ENCODE measurements around the gene VASH2. TPM values are rescaled to one million over a fixed set of nuclear protein-coding genes. Genes with fewer than 3 reads are reported as not detected.
"Not testable (repeated sequence)": the region's sequence is repeated elsewhere in the genome, so short reads cannot be mapped to it uniquely, and the experiment has no call there.

VASH2 gene
- total RNA-seq, 1 experiment from 2014 or later, result 2.9 TPM

DNA sequence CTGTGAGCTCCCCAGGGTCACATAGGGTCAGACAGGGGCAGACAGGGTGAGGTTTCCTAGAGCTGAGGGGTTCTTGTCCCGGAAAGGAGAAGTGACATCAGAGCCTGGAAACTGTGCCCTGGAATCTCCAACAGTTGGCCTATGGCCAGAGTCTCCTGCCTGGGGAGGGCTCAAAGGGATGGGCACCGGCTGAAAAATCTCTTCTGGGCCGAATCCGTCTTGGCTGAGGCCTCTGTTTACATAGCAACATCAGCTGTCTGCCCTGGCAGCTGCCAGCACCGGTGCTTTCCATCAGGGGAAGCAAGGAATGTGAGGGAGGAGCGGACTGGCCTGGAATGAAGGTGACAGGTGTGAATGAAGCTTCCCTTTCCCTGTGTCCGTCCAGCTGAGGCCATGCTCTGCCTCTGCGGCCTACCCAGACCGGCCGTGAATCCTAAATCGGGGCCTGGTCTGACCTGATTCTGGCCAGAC, 30.7 kb downstream of the VASH2 start:
- DNase-seq (ENCODE audit: low spot score), result peak; percentile 79

DNA sequence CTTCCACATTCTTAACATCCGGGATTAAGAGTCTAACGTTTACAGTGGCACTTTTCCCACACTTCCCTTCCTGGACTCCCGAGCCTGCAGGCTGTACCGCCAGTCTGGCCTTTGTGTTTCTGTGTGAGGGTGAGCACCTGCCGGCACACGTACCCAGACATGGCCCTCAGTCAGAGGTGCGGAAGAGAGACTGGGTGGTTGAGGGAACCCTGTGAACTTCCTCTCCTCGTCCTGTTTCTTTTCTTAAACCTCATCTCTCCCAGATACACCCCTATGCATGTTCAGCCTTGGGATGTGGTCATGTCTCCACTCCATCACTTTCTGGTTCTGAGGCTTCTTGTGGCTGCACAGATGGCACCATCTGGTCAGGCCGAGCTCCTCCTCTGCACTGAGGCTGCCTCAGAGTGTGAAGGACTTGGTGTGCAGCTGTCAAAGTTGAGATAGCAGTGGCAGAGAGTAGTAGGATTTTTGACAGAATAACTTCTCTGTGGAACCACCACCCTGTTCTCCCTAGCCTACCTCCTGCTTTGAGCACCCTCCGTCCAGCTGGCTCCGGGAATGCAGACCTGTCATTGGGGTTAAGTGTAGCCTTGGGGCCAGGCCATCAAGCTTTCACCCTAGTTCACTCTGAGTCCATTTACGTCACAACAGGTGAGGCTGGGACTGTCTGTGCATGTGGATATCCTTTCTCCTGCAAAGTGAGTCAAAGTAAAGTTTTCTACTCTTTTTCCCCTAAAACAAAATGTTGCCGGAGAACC, 31.4 kb downstream of the VASH2 start:
- no peak for DNase-seq (ENCODE audit: low spot score)

DNA sequence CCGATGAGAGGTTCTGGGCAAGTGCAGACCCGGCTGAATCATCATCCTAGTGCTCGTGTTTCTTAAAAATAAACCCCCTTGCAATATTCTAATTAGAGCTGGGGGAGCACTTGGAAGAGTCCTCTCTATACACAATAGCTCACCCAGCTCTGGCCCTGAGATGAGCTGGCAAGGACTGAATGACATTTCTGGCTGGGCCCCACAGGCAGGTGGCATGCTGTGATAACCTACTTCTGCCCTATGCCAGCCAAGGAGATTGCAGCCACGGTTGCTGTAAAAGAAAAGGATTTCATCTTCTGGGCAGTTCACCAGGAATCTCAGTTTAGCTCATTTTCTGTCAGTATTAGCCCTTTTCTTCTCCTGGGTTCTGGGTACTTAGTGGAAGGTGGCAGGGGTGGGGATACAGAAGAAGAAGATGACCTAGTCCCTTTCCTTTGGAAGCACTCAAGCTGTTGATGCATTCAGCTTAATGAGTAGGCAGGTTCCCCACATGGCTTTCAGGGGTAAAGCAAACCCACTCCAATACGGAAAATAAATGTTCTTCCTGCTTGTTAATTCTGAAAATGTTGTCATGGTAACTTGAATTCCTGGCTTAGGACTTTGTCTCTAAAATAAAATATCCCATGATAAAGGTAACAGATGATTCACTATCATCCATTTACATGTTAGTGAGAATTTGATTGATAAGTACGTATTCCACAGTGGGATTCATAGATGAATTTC, 32.2 kb downstream of the VASH2 start:
- no peak for DNase-seq (ENCODE audit: low spot score)

DNA sequence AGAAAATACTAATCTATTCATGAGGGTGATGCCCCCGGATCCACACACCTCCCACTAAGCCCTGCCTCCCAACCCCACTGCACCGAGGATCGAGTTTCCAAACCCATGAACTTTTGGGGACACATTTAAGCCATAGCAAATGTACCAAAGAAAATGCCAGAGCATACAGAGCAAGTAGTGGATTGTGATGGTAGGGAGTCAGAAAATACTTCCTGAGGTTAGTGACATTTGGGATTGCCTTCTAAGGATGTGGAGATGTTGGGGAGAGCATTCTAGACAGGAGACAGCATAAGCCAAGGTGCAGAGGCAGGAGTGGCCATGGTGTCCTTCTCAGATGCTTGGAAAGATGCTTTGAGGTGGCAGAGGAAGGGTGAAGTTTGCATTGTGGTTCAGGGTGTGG, 33.1 kb downstream of the VASH2 start:
- no peak for DNase-seq (ENCODE audit: low spot score)

DNA sequence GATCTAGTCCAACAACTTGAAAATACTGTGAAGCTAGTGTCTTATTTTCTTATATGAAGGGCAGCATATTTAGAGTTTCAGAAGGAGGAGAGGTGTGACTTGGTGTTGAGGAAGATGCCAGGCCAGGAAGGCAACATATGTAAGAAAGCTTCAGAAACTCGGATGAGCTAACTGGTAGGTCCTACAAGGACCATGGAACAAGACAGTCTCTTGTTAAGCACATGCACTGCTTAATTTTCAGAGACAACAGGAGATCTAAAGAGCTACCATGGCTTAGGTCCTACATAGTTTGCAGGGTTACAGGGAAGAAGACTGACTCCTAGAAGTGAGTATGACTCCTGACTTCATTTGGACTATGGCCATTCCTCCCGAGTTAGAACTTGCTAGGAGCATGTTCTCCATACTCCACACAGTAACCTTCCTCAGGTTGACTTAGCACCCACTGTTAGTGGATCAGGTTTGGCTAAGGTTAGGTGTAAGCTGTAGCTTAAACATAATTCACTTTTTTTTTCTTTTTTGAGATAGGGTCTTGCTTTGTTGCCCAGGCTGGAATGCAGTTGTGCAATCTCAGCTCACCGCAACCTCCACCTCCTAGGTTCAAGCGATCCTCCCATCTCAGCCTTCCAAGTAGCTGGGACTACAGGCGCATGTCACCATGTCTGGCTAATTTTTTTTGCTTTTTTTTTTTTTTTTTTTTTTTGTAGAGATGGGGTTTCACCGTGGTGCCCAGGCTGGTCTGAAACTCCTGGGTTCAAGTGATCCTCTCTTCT, 34.4 kb downstream of the VASH2 start:
- DNase-seq (ENCODE audit: low spot score), result no peak

DNA sequence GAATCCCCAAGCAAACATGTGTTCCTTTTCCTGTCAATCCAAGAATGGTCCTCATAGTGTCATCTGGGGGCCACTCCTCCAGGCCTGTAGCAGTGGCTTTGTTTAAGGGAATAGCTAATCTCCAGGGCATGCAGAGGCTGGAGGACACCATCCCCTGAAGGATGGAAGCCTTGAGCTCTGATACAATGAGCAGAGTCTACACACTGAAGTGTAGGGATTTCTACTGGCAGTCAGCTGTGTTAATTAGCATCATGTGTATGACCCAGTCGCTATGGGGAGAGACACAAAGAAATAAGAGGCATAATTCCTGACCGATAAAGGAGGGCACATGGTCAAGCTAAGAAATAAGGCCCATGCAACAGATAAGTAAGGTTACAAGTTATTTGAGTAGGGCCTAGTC, 36.2 kb downstream of the VASH2 start:
- DNase-seq (ENCODE audit: low spot score), result no peak

DNA sequence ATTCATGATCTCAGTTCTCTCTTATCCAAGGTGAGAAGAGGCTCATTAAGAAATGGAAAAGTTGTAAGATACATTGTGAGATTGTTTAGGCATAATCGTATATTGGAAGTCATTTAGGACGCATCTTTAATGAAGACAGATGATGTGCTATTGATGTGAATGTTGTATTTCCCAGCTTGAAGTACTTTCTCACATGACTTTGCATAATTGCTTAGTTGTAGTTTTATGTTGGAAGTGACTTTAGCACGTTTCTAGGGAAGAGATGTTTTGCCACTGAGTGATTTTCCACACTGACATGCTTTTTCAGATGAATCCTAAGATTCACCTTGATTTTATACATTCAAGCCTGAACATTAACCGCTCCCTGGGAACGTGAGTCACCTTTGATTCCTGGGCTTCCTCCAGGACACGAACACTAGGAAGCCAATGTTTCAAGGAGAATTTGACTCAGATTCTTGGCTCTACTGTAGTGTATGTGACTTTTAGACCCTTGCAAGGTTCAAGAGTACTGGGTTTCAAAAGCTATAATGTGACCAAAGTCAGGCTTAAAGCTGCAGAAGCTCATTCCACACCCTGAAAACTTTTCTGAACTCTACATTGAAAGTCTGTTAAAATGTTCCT, 37.5 kb downstream of the VASH2 start:
- DNase-seq (ENCODE audit: low spot score), result no peak

DNA sequence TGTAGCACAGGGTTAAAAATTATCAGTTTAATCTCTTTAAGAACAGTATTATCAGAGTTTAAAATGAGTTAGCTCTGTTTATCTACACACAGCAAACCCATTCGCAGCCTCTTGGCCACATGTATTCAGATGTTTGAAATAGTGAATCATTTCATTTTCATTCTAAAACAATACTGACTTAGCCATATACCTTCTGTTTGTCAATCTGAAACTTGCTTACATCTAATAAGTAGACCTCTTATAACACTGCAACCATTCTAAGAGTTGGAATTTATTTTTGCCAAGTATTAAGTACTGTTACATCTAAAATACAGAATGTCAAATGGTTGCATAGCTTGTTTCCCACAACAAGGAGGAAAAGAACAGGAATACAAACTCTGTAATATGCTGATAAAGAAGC, 39.9 kb downstream of the VASH2 start:
- no peak for DNase-seq (ENCODE audit: low spot score)

DNA sequence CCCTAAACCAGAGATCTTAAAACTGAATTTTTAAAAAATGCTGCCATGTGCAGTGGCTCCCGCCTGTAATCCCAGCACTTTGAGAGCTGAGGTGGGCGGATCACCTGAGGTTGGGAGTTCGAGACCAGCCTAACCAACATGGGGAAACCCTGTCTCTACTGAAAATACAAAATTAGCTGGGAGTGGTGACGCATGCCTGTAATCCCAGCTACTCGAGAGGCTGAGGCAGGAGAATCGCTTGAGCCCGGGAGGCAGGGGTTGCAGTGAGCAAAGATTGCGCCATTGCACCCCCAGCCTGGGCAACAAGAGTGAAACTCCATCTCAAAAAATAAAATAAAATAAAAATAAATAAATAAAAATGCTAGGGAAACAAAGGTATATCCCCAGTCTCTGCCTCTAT, 43.6 kb downstream of the VASH2 start:
- not testable (repeated sequence) for DNase-seq (ENCODE audit: low spot score)

DNA sequence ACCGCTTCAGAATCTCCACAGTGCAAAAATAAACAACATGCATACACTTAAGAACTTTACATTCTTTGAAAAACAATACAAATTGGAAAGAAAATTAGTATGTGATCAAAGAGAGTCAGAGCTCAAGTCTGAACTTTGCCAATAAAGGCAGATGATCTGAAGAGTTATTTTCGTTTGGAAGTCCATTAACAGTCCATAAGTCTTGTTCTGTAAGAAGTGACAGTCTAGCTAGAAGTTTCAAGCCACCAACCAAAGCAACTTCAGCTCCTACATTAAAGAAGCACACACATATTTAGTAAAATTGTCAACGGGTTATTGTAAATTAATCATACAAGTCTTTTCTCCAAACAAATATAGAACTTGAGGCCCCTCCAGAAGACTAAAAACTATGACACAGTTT, 44.6 kb downstream of the VASH2 start:
- no peak for DNase-seq (ENCODE audit: low spot score)

DNA sequence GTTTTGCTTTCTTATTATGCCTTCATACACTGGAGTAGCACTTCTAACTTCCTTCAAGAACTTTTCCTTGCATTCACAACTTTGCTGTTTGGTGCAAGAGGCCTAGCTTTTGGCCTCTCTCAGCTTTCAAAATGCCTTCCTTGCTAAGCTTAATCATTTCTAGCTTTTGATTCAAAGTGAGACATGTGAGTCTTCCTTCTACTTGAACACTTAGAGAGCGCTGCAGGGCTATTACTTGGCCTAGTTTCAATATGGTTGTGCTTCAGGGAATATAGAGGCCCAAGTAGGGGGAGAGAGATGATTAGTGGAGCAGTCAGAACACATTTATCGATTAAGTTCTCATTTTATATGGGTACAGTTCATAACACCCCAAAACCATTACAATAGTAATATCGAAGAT, 52.9 kb downstream of the VASH2 start:
- DNase-seq (ENCODE audit: low spot score), result no peak

DNA sequence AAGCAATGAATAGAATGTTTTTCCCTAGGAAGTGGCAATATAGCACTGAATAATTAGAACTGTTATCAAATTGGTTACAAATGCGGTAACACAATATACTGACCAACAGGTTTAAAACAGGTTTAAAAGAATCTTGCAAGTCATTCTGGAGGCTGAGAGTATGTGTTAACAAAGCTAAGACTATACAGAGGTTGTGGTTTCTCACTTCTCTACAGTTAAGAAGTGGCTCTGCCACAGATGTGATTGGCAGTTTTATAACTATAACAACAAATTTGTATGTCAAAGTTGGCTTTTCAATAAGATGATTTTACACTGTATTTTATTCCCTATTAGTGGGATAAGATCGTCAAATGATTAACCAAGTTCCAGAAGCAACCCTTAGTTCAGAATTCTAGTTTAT, 58.2 kb downstream of the VASH2 start:
- no peak for DNase-seq (ENCODE audit: low spot score)

DNA sequence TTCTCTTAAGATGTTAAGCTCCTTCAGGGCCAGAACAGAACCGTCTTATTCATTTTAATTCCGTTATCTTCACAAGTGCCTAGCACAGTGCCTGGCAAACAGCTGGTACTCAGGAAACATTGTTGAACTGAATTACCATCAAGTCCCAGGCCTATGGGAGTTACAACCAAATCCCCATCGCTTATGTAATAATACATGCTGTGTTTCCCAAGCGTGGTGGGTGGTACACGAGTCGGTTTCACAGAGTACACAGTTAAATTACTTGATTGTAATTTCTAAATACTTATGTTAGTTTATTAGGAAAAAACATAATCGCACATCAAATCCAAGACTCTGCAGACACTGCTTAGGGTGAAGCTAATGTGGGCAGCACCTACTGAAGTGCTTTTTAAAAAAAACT, 64.3 kb downstream of the VASH2 start:
- DNase-seq (ENCODE audit: low spot score), result peak; percentile 35

DNA sequence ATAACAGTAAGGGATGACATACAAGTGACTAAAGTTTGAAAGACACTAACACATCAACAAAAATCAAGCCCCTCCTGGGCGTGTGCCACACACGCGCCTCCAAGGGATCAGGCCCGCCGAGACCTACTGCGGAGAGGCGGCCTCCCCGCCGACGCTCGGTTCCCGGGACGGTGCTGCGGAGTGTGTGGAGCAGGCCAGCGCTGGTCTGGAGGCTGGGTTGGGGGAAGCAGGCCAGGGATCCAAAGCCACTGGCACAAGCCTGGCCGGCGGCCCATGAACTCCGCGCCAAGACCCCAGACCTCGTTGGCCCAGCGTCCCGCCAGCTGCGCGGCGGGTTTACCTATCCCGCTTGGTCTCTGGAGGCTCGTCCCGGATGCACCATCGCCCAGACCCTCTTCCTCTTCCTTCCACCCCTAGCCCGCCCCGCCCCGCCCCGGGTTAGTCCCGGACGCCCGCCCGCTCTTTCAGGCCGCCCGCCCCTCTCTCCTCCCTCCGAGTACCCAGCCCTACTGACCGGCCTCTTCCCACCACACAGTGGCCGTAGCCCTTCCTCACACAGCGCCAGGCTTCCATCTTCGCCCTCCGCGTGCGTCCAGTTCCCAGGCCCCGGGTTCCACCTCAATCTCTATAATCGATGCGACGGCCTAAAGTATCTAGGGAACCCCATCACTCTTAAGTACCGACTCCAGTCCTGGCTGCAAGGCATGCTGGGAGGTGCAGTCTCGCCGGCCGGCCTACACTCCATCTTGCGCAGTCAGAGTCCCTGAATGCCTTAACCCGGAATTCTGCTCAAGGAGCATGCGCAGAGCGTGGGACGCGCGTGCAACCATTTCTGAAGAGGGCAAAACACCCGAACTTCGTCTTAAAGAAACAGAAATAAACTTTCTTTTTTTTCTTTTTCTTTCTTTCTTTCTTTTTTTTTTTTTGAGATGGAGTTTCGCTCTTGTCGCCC, 65.0 kb downstream of the VASH2 start, which contains the start of gene ANGEL2:
TSS of gene ANGEL2 (minus strand) at position 769 of the 952 bp plus-strand sequence. CDS start at position 573, 196 bp downstream.
- DNase-seq (ENCODE audit: low spot score), result peak; percentile 97

DNA sequence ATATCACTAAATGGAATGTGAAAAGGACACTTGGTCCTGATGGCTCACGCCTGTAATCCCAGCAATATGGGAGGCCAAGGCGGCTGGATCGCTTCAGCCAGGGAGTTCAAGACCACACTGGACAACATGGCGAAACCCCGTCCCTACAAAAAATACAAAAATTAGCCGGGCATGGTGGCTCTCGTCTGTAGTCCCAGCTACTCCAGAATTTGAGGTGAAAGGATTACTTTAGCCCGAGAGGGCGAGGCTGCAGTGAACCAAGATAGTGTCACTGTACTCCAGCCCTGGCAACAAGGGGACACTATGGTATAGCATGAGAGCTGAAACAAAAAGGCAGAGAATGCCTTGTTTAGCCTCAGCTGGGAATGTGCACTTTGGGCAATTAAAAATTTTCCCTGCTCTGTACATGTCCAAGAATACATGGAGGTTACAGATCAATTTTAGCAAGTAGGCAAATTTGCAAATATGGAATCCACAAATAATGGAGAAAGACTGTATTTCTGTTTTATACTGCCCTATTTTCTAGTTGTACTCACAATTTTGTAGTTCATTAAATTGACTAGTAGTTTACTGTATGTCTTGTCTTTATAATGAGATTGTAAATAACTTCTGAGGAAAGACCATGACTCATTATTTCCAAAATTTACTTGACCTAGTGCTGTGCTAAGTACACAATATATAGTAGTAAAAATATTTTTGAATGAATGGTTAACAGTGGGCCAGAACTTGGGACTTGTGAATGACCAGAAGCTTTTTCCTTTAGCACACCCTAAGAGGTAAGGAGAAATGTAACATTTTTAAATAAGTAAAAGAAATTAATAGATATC, 67.3 kb downstream of the VASH2 start:
- no peak for DNase-seq (ENCODE audit: low spot score)

DNA sequence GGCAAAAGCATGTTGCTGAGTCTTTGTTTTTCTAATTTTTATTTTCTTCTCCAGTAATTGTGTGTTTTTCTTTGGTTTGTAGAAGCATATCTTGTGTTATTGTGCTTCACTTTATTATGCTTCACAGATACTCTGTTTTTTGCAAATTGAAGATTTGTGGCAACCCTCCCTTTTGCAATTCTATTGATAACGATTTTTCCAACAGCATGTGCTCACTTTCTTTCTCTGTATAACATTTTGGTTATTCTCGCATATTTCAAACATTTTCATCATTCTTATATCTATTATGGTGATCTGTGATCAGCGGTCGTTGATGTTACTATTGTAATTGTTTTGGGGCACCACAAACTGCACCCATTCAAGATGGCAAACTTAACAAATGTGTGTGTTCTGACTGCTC, 69.1 kb downstream of the VASH2 start:
- no peak for DNase-seq (ENCODE audit: low spot score)

DNA sequence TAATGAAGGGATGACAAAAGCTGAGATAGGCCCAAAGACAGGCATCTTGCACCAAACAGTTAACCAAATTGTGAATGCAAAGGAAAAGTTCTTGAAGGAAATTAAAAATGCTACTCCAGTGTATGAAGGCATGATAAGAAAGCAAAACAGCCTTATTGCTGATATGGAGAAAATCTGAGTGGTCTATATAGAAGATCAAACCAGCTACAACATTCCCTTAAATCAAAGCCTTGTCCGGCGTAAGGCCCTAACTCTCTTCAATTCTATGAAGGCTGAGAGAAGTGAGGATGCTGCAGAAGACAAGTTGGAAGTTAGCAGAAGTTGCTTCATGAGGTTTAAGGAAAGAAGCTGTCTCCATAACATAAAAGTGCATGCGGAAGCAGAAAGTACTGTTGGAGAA, 69.7 kb downstream of the VASH2 start:
- DNase-seq (ENCODE audit: low spot score), result no peak

DNA sequence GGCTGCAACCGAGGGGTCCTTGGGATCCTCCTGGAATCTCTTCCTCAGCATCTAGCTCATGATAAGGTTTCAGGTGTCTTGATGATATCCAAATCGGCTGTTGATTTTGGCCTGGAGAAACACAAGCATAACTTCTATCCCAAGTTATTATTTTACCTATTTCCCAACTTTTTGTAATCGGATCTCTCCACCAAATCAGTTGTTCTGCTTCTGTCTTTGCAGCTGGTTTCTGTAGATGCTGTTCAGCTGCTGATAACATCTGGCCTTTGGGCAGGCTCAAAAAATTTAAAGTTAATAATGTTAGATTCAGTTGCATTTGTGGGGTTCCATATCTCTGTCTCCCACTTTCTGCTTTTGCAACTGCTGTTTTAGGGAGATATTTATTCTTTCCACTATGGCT, 76.7 kb downstream of the VASH2 start:
- DNase-seq (ENCODE audit: low spot score), result not testable (repeated sequence)

DNA sequence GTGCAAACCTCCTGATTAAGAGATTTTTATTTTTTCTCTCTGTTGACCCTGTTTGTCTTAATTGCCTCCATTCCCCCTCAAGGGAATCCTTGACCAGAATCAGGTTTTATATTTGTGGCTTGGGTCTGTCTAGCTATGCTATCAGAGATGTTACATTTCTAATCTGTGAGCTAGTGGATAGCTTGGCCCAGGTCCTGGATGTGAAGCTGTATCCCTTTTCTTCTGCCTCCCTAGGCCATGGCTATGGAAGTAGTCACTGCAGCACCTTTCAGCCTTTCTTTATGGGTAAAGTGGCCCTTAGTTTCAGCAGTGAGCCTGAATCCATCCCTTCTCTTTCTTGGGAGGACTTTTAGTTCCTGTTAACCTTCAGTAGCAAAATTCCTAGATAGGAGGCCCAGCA, 82.3 kb downstream of the VASH2 start:
- no peak for DNase-seq (ENCODE audit: low spot score)

DNA sequence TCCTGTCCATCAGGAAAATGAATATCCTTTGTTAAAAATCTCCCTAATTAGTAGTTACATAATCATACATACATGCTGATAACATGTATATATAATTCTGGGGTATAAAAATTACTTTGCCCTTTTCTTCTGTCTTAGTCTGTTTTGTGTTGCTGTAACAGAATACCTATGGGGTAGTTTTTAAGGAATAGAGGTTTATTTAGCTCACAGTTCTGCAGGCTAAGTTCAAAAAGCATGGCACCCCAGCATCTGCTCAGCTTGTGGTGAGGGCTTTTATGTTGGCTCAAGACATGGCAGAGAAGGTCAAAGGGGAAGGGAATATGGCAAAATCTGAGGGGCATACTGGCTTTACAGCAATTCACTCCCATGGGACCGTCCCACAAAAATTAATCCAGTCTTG, 84.4 kb downstream of the VASH2 start:
- no peak for DNase-seq (ENCODE audit: low spot score)

Data from HT-29 (cell line).